ENCODE results near the gene LRRN2.

LRRN2 gene

GRCh38 chr1:204713541-204713940, 28.0 kb upstream of the LRRN2 start:
- no peak for FAIRE-seq
- DNase-seq (ENCODE audit: insufficient read length, low spot score): no peak

GRCh38 chr1:204712708-204713430, 27.3 kb upstream of the LRRN2 start:
- DNase-seq (ENCODE audit: insufficient read length, low spot score) (no peak), FAIRE-seq (no peak)

- FAIRE-seq (no peak), DNase-seq (ENCODE audit: insufficient read length, low spot score) (no peak)
Observed at GRCh38 chr1:204711947-204712701, 26.6 kb upstream of the LRRN2 start.

- FAIRE-seq: no peak
- DNase-seq (ENCODE audit: insufficient read length, low spot score): no peak
Observed at GRCh38 chr1:204711103-204711946, 25.8 kb upstream of the LRRN2 start.

- DNase-seq (ENCODE audit: insufficient read length, low spot score): no peak
- FAIRE-seq: no peak
Observed at GRCh38 chr1:204709960-204710912, 24.7 kb upstream of the LRRN2 start.

- FAIRE-seq: no peak
- DNase-seq (ENCODE audit: insufficient read length, low spot score): no peak
Observed at GRCh38 chr1:204709021-204709420, 23.5 kb upstream of the LRRN2 start.

GRCh38 chr1:204706838-204707509, 21.4 kb upstream of the LRRN2 start:
- no peak for DNase-seq (ENCODE audit: insufficient read length, low spot score)

GRCh38 chr1:204705888-204706837, 20.6 kb upstream of the LRRN2 start:
- no peak for FAIRE-seq

More at GRCh38 chr1:204706838-204707509, 21.4 kb upstream of the LRRN2 start:
- FAIRE-seq: no peak

GRCh38 chr1:204705493-204705811, 19.9 kb upstream of the LRRN2 start:
- DNase-seq (ENCODE audit: insufficient read length, low spot score): no peak
- no peak for FAIRE-seq

More at GRCh38 chr1:204705888-204706837, 20.6 kb upstream of the LRRN2 start:
- DNase-seq (ENCODE audit: insufficient read length, low spot score): no peak

GRCh38 chr1:204704794-204705492, 19.4 kb upstream of the LRRN2 start:
- FAIRE-seq (no peak), DNase-seq (ENCODE audit: insufficient read length, low spot score) (no peak)

GRCh38 chr1:204703826-204704612, 18.5 kb upstream of the LRRN2 start:
- FAIRE-seq: no peak

GRCh38 chr1:204703268-204703664, 17.7 kb upstream of the LRRN2 start:
- FAIRE-seq: no peak

More at GRCh38 chr1:204703826-204704612, 18.5 kb upstream of the LRRN2 start:
- DNase-seq (ENCODE audit: insufficient read length, low spot score): no peak

GRCh38 chr1:204702552-204703267, 17.2 kb upstream of the LRRN2 start:
- DNase-seq (ENCODE audit: insufficient read length, low spot score) (no peak), FAIRE-seq (no peak)

More at GRCh38 chr1:204703268-204703664, 17.7 kb upstream of the LRRN2 start:
- no peak for DNase-seq (ENCODE audit: insufficient read length, low spot score)

GRCh38 chr1:204701229-204701628, 15.7 kb upstream of the LRRN2 start:
- no peak for FAIRE-seq

GRCh38 chr1:204697893-204698292, 12.4 kb upstream of the LRRN2 start:
- no peak for DNase-seq (ENCODE audit: insufficient read length, low spot score)
- no peak for FAIRE-seq

More at GRCh38 chr1:204701229-204701628, 15.7 kb upstream of the LRRN2 start:
- no peak for DNase-seq (ENCODE audit: insufficient read length, low spot score)

GRCh38 chr1:204696606-204697005, 11.1 kb upstream of the LRRN2 start:
- DNase-seq (ENCODE audit: insufficient read length, low spot score) (no peak), FAIRE-seq (no peak)
